PC-3 (cell line): ENCODE data around the gene MYL9. TPM values are rescaled to one million over a fixed set of nuclear protein-coding genes. Genes with fewer than 3 reads are reported as not detected.

Experiments
- ATAC-seq: fragments of 200-7000 bp; cut with Tn5 transposase; 2 replicates; pipeline ENCODE4 v1.9.1; 2020; ENCODE audit warnings: mild to moderate bottlenecking, moderate library complexity
- BruUV-seq: library from RNA; stranded (reverse); fragments of 400-500 nt; replicated peaks from 2 replicates; lab custom pipeline; 2021; lab: Mats Ljungman, UMichigan
- CTCF ChIA-PET: fragments of 300-600 bp; sonication (Branson Sonifier 250); formaldehyde crosslinking; loops from one replicate; lab custom pipeline; 2022; ENCODE audit warnings: antibody characterized with exemption; lab: Charles Lee
- POLR2A ChIA-PET: fragments of 300-600 bp; sonication (Branson Sonifier 250); formaldehyde crosslinking; loops from one replicate; lab custom pipeline; 2022; ENCODE audit warnings: antibody characterized with exemption; ENCODE audit not compliant: unreplicated experiment; lab: Charles Lee
- DNase-seq: peaks from one replicate; pipeline ENCODE4 v3.0.0-alpha.2; 2015
- H2AFZ ChIP-seq: fragments of 300-600 bp; sonication (generic); 2 replicates; pipeline ENCODE4 v1.6.0; 2016; ENCODE audit warnings: antibody characterized with exemption, low read length
- H3F3A ChIP-seq: fragments of 300-600 bp; sonication (generic); one replicate; pipeline ENCODE4 v1.6.0; 2017; ENCODE audit warnings: antibody characterized with exemption, low read length, control low read depth, mild to moderate bottlenecking; ENCODE audit not compliant: unreplicated experiment
- H3K27ac ChIP-seq: fragments of 300-600 bp; sonication (generic); 2 replicates; pipeline ENCODE4 v1.5.1; 2016; ENCODE audit warnings: mild to moderate bottlenecking, low read length
- H3K27me3 ChIP-seq: fragments of 300-600 bp; sonication (generic); 2 replicates; pipeline ENCODE4 v1.6.1; 2016; ENCODE audit warnings: low read length, mixed read lengths
- H3K36me3 ChIP-seq: fragments of 300-600 bp; sonication (generic); 2 replicates; pipeline ENCODE4 v1.6.1; 2016; ENCODE audit warnings: low read depth, mixed run types, low read length, mixed read lengths
- H3K4me1 ChIP-seq: fragments of 300-600 bp; sonication (generic); 2 replicates; pipeline ENCODE4 v1.5.1; 2016; ENCODE audit warnings: low read length; ENCODE audit not compliant: insufficient read depth
- H3K4me2 ChIP-seq: fragments of 300-600 bp; sonication (generic); 2 replicates; pipeline ENCODE4 v1.6.0; 2016; ENCODE audit warnings: low read length
- H3K4me3 ChIP-seq: fragments of 300-600 bp; sonication (generic); 2 replicates; pipeline ENCODE4 v1.5.1; 2016; ENCODE audit warnings: mild to moderate bottlenecking, low read length, mixed read lengths
- H3K79me2 ChIP-seq: fragments of 300-600 bp; sonication (generic); 2 replicates; pipeline ENCODE4 v1.6.1; 2017; ENCODE audit warnings: low read length, mixed read lengths
- H3K9ac ChIP-seq: fragments of 300-600 bp; sonication (generic); 2 replicates; pipeline ENCODE4 v1.6.0; 2016; ENCODE audit warnings: mild to moderate bottlenecking, low read length
- H3K9me2 ChIP-seq: fragments of 300-600 bp; sonication (generic); replicated peaks from 2 replicates; pipeline ENCODE4 v1.6.1; 2016; ENCODE audit warnings: mixed run types, low read length, mixed read lengths
- H3K9me3 ChIP-seq: fragments of 300-600 bp; sonication (generic); 2 replicates; pipeline ENCODE4 v1.6.1; 2016; ENCODE audit warnings: low read length, mixed read lengths
- H4K20me1 ChIP-seq: fragments of 300-600 bp; sonication (generic); 2 replicates; pipeline ENCODE4 v1.6.1; 2016; ENCODE audit warnings: low read length, mixed read lengths
- EZH2 ChIP-seq: fragments of 300-600 bp; sonication (generic); IDR thresholded peaks from one replicate; pipeline ENCODE4 v1.6.1; 2017; ENCODE audit warnings: antibody characterized with exemption, mild to moderate bottlenecking, low read length; ENCODE audit not compliant: unreplicated experiment
- EZH2phosphoT487 ChIP-seq: fragments of 300-600 bp; sonication (generic); IDR thresholded peaks from 2 replicates; pipeline ENCODE4 v1.6.1; 2018; ENCODE audit warnings: mild to moderate bottlenecking, antibody characterized with exemption, low read length, borderline replicate concordance
- intact Hi-C: fragments of 100-400 bp; cut with micrococcal nuclease; formaldehyde crosslinking; loops from 2 replicates; pipeline ENCODE4 v1.9.0; 2023
- total RNA-seq: library from RNA; depleted of rRNA; stranded (reverse); fragments of >200 nt; gene quantifications from 2 replicates; pipeline ENCODE4 v1.2.3, GENCODE V29; 2014
- TF ChIP-seq, protein P1 (sequence below): fragments of 300-600 bp; sonication (generic); conservative IDR thresholded peaks from 2 replicates; pipeline ENCODE4 v1.5.1; 2017; ENCODE audit warnings: antibody characterized with exemption, low read depth, mild to moderate bottlenecking, low read length

MYL9 gene
- total RNA-seq, 1 experiment from 2014 or later, result 12.0 TPM

DNA sequence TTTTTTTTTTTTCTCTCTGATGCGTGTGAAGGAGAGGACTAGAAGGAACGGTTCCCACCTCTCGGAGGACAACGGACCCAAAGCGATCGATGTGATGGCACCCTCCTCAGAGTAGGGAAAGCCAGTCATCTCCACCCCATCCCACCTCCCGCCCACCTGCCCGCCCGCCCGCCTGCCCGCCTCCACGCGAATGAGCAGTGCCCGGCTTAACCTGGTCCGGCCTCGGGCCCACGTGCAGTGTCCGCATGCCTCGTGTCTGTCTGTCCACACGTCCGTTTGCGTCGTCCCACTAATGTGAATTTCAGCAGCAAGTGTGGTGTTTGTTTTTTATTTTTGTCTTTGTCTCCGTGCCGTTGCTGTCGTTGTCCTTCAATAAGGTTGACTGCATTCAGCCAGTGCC, 42.1 kb upstream of the MYL9 start:
- no peak for ATAC-seq
- Histone ChIP-seq H3K4me2 (no peak overlapping the region), H3K79me2 (peaks cover 13% of the 10 kb centered on the region), H3K9me3 (no peaks in the 10 kb centered on the region), H3K4me3 (no peak overlapping the region), H4K20me1 (peaks cover 7% of the 10 kb centered on the region; the same call in 1 of the 2 replicates), H3K9me2 (no peaks in the 10 kb centered on the region), H3K27me3 (no peaks in the 10 kb centered on the region), H2AFZ (no peak overlapping the region), H3K27ac (no peak overlapping the region), H3F3A (no peaks in the 10 kb centered on the region), H3K36me3 (peaks cover 42% of the 10 kb centered on the region), H3K4me1 (no peaks in the 10 kb centered on the region), H3K9ac (no peak overlapping the region)
- ChIA-PET CTCF (no interaction called here), POLR2A (no interaction called here)
- no peak for TF ChIP-seq EZH2phosphoT487
- TF ChIP-seq, protein P1, sequence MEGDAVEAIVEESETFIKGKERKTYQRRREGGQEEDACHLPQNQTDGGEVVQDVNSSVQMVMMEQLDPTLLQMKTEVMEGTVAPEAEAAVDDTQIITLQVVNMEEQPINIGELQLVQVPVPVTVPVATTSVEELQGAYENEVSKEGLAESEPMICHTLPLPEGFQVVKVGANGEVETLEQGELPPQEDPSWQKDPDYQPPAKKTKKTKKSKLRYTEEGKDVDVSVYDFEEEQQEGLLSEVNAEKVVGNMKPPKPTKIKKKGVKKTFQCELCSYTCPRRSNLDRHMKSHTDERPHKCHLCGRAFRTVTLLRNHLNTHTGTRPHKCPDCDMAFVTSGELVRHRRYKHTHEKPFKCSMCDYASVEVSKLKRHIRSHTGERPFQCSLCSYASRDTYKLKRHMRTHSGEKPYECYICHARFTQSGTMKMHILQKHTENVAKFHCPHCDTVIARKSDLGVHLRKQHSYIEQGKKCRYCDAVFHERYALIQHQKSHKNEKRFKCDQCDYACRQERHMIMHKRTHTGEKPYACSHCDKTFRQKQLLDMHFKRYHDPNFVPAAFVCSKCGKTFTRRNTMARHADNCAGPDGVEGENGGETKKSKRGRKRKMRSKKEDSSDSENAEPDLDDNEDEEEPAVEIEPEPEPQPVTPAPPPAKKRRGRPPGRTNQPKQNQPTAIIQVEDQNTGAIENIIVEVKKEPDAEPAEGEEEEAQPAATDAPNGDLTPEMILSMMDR, result no peak
- TF ChIP-seq EZH2, result no peak
- no TSS peak for BruUV-seq
- intact Hi-C loops, result no loop called here
- no peak for DNase-seq

DNA sequence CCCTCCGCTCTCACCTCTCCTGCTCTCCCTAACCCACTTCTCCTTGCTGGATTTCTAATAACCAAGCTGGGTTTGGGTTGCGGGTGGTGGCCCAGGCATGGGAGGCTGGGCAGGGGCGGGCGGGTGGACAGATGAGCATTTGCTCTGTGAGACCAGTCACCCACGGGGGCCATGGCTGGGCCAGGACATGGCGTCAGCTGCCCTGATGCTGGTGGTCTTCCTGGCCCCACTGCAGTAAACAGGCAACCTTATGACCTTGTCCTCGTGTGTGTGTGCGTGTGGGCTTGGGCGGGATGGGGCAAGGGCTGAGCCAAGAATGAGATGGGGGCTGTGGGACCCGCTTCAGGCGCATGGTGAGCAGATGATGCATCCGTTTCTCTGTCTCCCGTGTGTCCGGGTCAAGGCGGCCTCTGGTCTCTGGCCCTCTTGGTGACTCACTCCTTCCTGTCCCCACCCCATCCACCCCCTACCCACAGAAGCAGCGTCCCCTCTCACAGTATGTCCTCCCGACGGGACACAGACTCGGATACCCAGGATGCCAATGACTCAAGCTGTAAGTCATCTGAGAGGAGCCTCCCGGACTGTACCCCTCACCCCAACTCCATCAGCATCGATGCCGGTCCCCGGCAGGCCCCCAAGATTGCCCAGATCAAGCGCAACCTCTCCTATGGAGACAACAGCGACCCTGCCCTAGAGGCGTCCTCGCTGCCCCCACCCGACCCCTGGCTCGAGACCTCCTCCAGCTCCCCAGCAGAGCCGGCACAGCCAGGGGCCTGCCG, 41.4 kb upstream of the MYL9 start:
- no peaks in the 10 kb centered on the region for H3K4me1 ChIP-seq
- H3F3A ChIP-seq, result no peaks in the 10 kb centered on the region
- no peak overlapping the region for H3K4me2 ChIP-seq
- H3K9me2 ChIP-seq, result no peaks in the 10 kb centered on the region
- ATAC-seq (no peak), DNase-seq (no peak)
- no peaks in the 10 kb centered on the region for H3K9me3 ChIP-seq
- H3K27ac ChIP-seq, result no peak overlapping the region
- no peak overlapping the region for H3K9ac ChIP-seq
- H3K79me2 ChIP-seq, result peaks cover 7% of the 10 kb centered on the region; the same call in 1 of the 2 replicates
- TF ChIP-seq, protein P1, result no peak
- TF ChIP-seq EZH2 (no peak), EZH2phosphoT487 (no peak)
- H3K27me3 ChIP-seq, result no peaks in the 10 kb centered on the region
- H4K20me1 ChIP-seq, result peaks cover 10% of the 10 kb centered on the region; the same call in 1 of the 2 replicates
- intact Hi-C loops, result no loop called here
- peaks cover 49% of the 10 kb centered on the region for H3K36me3 ChIP-seq
- H2AFZ ChIP-seq, result no peak overlapping the region
- POLR2A ChIA-PET, result no interaction called here
- CTCF ChIA-PET, result no interaction called here
- no peak overlapping the region for H3K4me3 ChIP-seq
- TSS peak; percentile 34 for BruUV-seq

DNA sequence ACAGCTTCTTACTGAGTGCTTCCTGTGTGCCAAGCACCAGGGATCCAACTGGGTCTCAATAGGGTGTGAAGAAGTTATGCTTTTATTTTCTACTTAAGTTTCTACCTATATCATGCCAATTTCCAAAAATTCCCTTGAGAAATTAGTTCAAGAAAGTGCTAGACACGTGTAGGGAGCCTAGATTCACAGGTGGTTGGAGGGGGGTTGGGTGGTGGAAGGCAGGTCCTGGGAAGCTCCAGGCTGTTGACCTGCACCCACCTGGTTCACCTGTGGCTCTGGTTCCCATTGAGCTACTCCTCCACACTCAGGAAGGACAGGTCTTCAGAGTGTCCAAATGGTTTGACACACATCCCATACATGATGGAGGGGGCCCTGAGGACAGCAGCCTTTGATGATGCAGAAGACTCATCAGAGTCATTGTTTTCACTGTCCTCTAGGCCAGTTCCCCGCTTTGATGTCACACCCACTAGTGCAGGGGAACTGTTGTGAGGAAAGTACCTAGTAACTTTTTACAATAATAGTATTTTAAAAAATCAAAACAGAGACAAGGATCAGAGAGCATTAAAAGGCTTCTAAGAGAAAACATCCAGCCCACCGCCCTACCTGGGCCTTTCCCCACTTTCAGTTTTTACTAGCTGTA, 39.8 kb upstream of the MYL9 start:
- ATAC-seq, result no peak
- BruUV-seq, result no TSS peak
- Histone ChIP-seq H3F3A (no peaks in the 10 kb centered on the region), H4K20me1 (0 out of 2 replicates have a peak, but pooled peaks cover 5% of the 10 kb centered on the region), H3K4me1 (no peaks in the 10 kb centered on the region), H3K9ac (no peak overlapping the region), H3K79me2 (no peaks in the 10 kb centered on the region), H3K27ac (no peak overlapping the region), H3K36me3 (peaks cover 54% of the 10 kb centered on the region), H3K9me3 (no peaks in the 10 kb centered on the region), H3K4me3 (no peak overlapping the region), H3K4me2 (no peak overlapping the region), H2AFZ (no peak overlapping the region), H3K9me2 (no peaks in the 10 kb centered on the region), H3K27me3 (no peaks in the 10 kb centered on the region)
- DNase-seq, result no peak
- no peak for TF ChIP-seq EZH2
- TF ChIP-seq, protein P1, result no peak
- no peak for TF ChIP-seq EZH2phosphoT487
- ChIA-PET POLR2A (no interaction called here), CTCF (no interaction called here)
- intact Hi-C loops, result no loop called here
